ENCODE results near the gene TMEM125.

TMEM125 gene

DNA sequence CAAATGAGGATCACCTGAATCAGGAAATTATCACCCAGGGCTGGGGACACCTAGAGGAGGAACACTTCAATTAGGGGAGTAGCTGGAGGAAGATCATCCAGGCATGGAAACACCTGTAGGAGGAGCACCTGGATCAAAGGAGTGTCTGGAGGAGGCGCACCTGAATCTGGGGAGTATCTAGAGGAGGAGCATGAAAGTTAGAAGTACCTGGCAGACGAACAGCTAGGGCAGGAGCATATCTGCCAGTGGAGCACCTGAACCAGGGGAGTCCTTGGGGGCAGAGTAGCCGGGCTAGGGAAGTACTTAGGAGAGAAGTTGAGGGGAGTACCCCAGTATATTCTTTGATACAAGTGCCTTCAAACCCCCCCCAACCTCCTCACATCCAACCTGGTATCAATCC, 14.3 kb downstream of the TMEM125 start:
- H3K4me3 Mint-ChIP-seq, result peak overlapping the region in 2 of 3 experiments; percentile 84 to 86
- no peaks in the 10 kb centered on the region for H3K36me3 Mint-ChIP-seq (ENCODE audit: low read depth)

DNA sequence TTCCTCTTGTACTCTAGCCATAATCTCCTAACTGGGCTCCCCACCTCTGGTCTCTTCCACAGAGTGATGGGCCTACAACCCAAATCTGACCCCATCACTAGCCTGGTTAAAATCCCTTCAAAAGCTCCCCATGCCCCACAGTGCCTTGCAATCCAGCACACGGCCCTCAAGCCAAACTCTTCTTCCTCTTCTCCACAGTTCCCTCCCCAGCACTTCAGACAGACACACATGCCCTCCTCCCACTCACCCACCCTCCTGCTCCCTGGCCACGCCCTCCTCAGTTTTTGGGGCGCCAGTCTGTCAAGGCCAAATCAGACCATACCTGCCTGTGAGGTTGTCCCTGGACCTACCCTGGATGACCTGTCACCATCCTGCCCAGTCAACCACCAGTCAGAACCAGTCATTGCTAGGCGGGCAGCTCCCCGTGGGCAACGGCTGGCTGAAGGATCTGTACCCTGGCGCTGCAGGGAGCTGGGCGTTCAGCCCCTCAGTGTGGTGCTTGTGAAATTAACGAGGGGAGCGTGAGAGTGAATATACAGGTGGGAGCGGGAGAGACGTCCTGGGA, 14.8 kb downstream of the TMEM125 start:
- Mint-ChIP-seq H3K27me3 (ENCODE audit: low read depth) (peaks cover 19% of the 10 kb centered on the region), H3K27ac (peak overlapping the region; percentile 74 to 97 (median 84)), H3K4me1 (no peaks in the 10 kb centered on the region), H3K36me3 (ENCODE audit: low read depth) (no peaks in the 10 kb centered on the region), H3K9me3 (no peaks in the 10 kb centered on the region), H3K4me3 (peak overlapping the region; percentile 82 to 86 (median 84))
- TF ChIP-seq, protein P1, sequence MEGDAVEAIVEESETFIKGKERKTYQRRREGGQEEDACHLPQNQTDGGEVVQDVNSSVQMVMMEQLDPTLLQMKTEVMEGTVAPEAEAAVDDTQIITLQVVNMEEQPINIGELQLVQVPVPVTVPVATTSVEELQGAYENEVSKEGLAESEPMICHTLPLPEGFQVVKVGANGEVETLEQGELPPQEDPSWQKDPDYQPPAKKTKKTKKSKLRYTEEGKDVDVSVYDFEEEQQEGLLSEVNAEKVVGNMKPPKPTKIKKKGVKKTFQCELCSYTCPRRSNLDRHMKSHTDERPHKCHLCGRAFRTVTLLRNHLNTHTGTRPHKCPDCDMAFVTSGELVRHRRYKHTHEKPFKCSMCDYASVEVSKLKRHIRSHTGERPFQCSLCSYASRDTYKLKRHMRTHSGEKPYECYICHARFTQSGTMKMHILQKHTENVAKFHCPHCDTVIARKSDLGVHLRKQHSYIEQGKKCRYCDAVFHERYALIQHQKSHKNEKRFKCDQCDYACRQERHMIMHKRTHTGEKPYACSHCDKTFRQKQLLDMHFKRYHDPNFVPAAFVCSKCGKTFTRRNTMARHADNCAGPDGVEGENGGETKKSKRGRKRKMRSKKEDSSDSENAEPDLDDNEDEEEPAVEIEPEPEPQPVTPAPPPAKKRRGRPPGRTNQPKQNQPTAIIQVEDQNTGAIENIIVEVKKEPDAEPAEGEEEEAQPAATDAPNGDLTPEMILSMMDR (IDR thresholded peaks at IDR 0.05; ENCODE audit: unreplicated experiment in 3 of 3), result no peak

More for the DNA sequence above, 14.3 kb downstream of the TMEM125 start:
- TF ChIP-seq, protein P1 (IDR thresholded peaks at IDR 0.05; ENCODE audit: unreplicated experiment in 3 of 3), result no peak
- Mint-ChIP-seq H3K27ac (peak overlapping the region; percentile 74 to 97 (median 84)), H3K27me3 (ENCODE audit: low read depth) (peaks cover 19% of the 10 kb centered on the region), H3K4me1 (no peaks in the 10 kb centered on the region), H3K9me3 (no peaks in the 10 kb centered on the region)

GRCh38 chr1:43285269-43285990, 15.6 kb downstream of the TMEM125 start, which contains the start of gene C1orf210:
Gene C1orf210 (minus strand): TSS chr1:43285581. CDS start chr1:43283270, 2,311 bp downstream.
- no peaks in the 10 kb centered on the region for H3K9me3 Mint-ChIP-seq
- peak within 1 kb of the TSS; percentile 74 to 97 (median 84) for H3K27ac Mint-ChIP-seq
- peaks cover 19% of the 10 kb centered on the region for H3K27me3 Mint-ChIP-seq (ENCODE audit: low read depth)
- no peaks in the 10 kb centered on the region for H3K4me1 Mint-ChIP-seq
- H3K4me3 Mint-ChIP-seq, result peak within 1 kb of the TSS; percentile 82 to 86 (median 84)
- TF ChIP-seq, protein P1 (IDR thresholded peaks at IDR 0.05; ENCODE audit: unreplicated experiment in 3 of 3), result no peak
- no peaks in the 10 kb centered on the region for H3K36me3 Mint-ChIP-seq (ENCODE audit: low read depth)

- TF ChIP-seq, protein P1 (IDR thresholded peaks at IDR 0.05; ENCODE audit: unreplicated experiment in 3 of 3), result no peak
These were observed 16.3 kb downstream of the TMEM125 start for GRCh38 chr1:43286115-43286514.

GRCh38 chr1:43286533-43286932, 16.8 kb downstream of the TMEM125 start:
- no peaks in the 10 kb centered on the region for H3K36me3 Mint-ChIP-seq (ENCODE audit: low read depth)
- TF ChIP-seq, protein P1 (IDR thresholded peaks at IDR 0.05; ENCODE audit: unreplicated experiment in 3 of 3), result no peak
- H3K4me1 Mint-ChIP-seq, result no peaks in the 10 kb centered on the region
- peak overlapping the region; percentile 74 to 97 (median 84) for H3K27ac Mint-ChIP-seq
- H3K4me3 Mint-ChIP-seq, result no peak overlapping the region
- H3K27me3 Mint-ChIP-seq (ENCODE audit: low read depth), result peaks cover 19% of the 10 kb centered on the region
- no peaks in the 10 kb centered on the region for H3K9me3 Mint-ChIP-seq

More at GRCh38 chr1:43286115-43286514, 16.3 kb downstream of the TMEM125 start:
- Mint-ChIP-seq H3K36me3 (ENCODE audit: low read depth) (no peaks in the 10 kb centered on the region), H3K27me3 (ENCODE audit: low read depth) (peaks cover 19% of the 10 kb centered on the region), H3K27ac (peak overlapping the region; percentile 74 to 97 (median 84)), H3K4me1 (no peaks in the 10 kb centered on the region), H3K9me3 (no peaks in the 10 kb centered on the region), H3K4me3 (peak overlapping the region in 1 of 3 experiments; percentile 14)

All from nephron (organoid).